GM12873 (cell line): ENCODE results near the gene NUAK1.

Experiments
- TF ChIP-seq, protein P1 (sequence below): IDR thresholded peaks from 2 replicates; pipeline ENCODE4 v1.5.1; 2012; ENCODE audit warnings: low read depth, mild to moderate bottlenecking, moderate library complexity, low read length, control low read depth; ENCODE audit not compliant: insufficient read depth; ENCODE audit errors: missing control alignments

NUAK1 gene

DNA sequence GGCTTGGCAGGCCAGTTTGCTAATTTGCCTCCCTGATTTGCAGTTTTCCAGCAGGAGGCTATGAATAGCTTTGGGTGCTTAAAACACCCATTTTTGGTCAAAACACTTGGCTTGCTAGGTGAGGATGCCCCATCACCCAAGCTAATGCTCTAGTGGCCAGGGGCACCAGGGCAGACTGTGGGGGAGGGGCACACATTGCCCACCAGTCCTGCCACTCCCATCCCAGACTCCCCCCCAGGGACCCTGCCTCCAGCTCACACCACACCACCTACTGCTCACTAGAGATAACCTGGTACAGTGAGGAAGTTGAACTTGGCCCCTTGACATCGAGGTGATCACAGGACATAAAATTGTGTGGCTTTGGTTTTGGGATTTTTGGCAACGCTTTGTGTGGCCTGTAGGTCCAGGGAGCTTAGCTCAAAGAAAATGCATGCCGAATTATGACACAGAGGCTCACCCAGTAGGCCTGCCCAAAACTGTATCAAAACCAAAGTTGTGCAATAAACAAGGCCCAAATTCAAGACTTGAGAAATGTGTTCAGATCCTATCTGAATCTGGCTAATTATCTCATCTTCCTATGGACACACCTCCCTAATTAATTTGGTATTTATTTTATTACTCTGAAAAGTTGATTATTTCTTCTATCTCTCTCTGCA lies 4.3 kb downstream of the NUAK1 start:
- TF ChIP-seq, protein P1, sequence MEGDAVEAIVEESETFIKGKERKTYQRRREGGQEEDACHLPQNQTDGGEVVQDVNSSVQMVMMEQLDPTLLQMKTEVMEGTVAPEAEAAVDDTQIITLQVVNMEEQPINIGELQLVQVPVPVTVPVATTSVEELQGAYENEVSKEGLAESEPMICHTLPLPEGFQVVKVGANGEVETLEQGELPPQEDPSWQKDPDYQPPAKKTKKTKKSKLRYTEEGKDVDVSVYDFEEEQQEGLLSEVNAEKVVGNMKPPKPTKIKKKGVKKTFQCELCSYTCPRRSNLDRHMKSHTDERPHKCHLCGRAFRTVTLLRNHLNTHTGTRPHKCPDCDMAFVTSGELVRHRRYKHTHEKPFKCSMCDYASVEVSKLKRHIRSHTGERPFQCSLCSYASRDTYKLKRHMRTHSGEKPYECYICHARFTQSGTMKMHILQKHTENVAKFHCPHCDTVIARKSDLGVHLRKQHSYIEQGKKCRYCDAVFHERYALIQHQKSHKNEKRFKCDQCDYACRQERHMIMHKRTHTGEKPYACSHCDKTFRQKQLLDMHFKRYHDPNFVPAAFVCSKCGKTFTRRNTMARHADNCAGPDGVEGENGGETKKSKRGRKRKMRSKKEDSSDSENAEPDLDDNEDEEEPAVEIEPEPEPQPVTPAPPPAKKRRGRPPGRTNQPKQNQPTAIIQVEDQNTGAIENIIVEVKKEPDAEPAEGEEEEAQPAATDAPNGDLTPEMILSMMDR = no peak

DNA sequence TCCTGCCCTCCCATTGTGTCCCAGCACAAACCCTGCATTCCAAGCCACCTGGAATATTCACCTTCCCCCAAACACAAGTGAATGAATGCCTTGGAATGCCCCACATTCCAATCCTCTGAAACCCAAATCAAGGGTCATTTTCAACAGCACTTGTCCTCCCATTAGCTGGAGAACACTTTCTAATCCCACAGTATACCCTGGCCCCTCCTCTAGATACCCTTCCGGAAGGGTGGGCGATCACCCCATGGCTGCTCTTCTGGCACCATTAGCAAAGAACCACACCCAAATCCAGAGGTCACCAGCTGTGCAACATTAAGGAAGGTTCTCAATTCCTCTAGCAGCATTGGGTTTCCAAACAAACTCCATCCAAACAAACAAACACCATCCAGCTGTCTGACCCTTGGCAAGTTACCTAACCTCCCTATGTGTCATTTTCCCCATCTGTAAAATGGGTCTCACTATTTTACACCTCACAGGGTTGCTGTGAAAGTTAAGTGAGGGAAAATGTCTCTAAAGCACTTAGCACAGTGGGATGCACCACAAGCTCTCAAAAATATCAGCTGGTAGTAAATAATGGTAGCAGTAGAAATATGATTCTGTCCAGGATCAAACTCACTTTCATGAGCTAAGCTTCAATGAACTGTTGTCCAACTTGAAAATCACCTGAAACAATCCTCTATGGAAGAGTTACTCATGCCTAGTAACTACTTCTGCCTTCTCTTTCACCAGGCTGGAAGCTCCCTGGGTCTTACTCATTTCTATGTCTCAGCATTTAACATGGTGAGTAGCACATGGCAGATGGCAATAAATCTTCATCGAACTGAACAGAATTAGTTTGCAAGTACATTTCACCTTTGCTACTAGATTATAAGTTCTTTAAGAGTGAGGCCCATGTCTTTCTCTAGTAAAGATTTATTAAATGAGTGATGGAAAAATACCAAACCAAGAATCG lies 5.3 kb downstream of the NUAK1 start:
- TF ChIP-seq, protein P1 = no peak

DNA sequence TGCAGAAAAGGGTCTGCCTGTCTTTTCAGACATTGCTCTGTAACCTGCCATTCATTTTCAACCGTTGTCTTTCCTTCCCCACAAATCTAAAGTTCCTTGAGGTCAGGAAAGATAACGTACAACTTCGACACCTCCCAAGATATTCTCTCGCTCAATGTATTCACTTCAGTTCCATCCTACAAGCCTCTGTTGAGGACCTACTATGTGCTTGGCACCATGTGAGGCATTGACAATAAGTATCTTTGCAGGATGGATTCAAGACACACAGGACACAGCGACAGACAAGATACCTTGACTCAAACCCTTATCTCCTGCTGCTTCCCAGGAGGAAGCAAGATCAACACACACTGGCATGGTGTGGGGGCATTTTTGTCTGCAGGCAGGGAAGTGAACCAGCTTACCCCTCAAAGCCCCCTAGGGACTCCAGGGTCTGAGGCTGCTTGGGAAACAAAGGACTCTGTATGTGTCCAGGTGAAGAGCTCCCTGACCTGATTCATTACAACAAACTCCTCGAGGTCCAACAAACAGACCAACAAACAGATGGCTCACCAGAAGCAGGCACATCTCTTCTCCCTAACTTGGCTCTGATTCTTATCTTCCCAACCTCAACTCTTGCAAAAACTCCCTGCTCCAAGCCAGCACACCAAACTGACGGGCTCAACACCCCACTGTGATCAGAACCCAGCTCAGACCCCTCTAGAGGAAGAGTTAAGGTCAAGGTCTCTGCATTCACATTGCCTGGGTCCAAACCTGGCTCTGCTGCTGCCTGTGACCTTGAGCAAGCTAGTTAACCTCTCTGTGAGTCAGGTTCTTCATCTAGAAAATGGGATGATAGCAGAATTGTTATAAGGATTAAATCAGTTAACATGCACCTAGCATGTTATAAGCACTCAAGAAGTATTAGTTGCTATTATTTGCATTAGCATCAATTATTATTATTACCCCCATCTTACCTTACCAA lies 6.3 kb downstream of the NUAK1 start:
- TF ChIP-seq, protein P1 = no peak

DNA sequence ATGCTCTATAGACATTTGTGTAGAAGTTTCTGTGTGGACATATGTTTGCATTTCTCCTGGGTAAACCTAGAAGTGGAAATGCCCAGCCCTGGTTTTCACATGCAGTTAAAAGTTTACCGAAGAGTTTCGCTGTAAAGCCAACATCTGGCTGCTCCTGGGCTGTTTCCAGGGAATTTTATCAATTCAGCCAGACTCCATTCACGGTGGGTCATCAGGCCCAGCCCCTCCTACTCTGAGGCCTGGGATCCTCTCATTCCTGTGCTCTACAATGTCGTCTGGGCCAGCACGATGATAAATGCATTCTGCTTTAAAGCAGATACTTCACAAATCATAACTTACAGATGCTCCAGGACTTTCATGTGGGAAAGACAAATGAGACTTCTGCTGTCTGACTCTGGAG lies 7.1 kb downstream of the NUAK1 start:
- TF ChIP-seq, protein P1 = no peak

DNA sequence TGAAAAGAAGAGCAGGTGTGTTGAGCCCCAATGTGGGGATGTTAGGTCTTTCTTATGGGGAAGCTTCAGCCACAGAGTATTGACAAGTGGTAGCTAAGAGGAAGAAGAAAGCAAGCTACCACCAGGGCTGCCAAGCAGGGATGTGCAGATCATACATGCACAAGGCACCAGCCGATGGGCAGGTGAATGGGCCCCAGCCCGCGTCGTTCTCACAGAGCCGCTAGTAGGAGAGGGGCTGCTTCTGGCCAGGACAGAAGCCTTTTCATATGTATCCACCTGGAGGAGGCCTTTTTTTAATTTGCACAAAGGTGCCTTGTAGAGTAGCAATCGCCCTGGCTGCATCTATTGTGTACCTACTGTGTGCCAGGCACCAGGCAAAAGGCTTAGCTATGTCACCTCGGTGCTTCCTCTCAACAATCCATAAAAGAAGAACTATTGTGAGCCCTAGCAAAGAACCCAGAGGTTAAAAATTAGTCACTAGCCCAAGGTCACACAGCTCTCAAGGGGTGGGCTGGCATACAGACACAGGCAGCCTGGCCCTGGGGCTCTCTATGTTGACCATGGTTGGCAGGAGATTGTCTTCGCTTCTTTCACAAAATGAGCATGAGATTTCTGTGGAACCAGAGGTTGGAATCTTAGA lies 8.2 kb downstream of the NUAK1 start:
- TF ChIP-seq, protein P1 = no peak

DNA sequence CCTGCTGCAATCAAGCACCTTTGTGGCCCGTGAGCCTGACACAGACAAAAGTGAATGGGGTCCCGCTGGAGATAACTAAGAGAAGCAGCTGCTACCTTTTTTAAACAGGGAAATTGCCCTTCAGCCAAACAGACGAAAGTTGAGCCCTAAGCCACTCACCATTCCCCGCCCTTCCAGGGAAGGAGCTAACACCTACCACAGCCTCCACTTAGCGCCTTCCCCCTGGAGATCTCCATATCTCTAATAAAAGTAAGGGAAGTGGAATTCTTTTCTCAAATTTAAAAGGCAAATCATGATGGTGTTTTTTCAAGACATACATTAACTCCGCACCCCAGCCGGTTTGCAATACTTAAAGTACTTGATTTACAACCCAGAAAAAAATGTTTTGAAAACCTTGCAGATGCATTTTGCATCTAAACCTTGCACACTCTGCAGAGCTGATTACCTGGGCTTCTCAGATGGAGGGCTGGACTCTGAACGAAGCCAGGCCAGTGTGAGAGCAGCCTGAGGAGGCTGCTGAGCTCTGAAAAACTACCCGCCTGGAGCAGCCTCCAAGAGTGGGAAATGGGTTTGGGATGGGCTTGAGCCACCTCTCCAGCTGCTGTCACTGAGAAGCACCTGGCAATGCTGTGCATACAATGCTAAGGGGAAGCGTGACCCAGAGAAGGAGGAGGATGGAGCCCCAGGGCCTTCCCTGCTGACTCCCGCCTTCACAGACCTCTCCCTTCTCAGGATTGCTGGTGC lies 10.0 kb downstream of the NUAK1 start:
- TF ChIP-seq, protein P1 = no peak
